Measurements from ENCODE around the gene TJAP1.

Gene TJAP1

GRCh38 chr6:43489277-43490072, 12.1 kb downstream of the TJAP1 start:
- DNase-seq: no peak
- H3K9me3 ChIP-seq (ENCODE audit: severe bottlenecking): no peaks in the 10 kb centered on the region
- no peak overlapping the region for H3K4me3 ChIP-seq (ENCODE audit: low read depth, low read length)
- H3K27ac ChIP-seq: no peak overlapping the region
- TF ChIP-seq CTCF (IDR thresholded peaks at IDR 0.05; ENCODE audit: low read depth, low read length): no peak
- H3K36me3 ChIP-seq: peaks cover 26% of the 10 kb centered on the region
- H3K27me3 ChIP-seq (ENCODE audit: insufficient read depth, low read depth, severe bottlenecking): no peaks in the 10 kb centered on the region

GRCh38 chr6:43490523-43490939, 13.2 kb downstream of the TJAP1 start:
- peaks cover 16% of the 10 kb centered on the region for H3K36me3 ChIP-seq
- TF ChIP-seq CTCF (IDR thresholded peaks at IDR 0.05; ENCODE audit: low read depth, low read length): no peak
- DNase-seq: no peak
- H3K4me3 ChIP-seq (ENCODE audit: low read depth, low read length): no peak overlapping the region
- H3K27ac ChIP-seq: no peak overlapping the region
- H3K27me3 ChIP-seq (ENCODE audit: insufficient read depth, low read depth, severe bottlenecking): no peaks in the 10 kb centered on the region
- H3K9me3 ChIP-seq (ENCODE audit: severe bottlenecking): no peaks in the 10 kb centered on the region

GRCh38 chr6:43491750-43492661, 14.6 kb downstream of the TJAP1 start:
- H3K4me3 ChIP-seq (ENCODE audit: low read depth, low read length): no peak overlapping the region
- no peak overlapping the region for H3K27ac ChIP-seq
- H3K36me3 ChIP-seq: peaks cover 11% of the 10 kb centered on the region
- no peak for TF ChIP-seq CTCF (IDR thresholded peaks at IDR 0.05; ENCODE audit: low read depth, low read length)
- DNase-seq: no peak
- H3K27me3 ChIP-seq (ENCODE audit: insufficient read depth, low read depth, severe bottlenecking): no peaks in the 10 kb centered on the region
- no peaks in the 10 kb centered on the region for H3K9me3 ChIP-seq (ENCODE audit: severe bottlenecking)

- peaks cover 13% of the 10 kb centered on the region for H3K36me3 ChIP-seq
- no peak for TF ChIP-seq CTCF (IDR thresholded peaks at IDR 0.05; ENCODE audit: low read depth, low read length)
- H3K27ac ChIP-seq: no peak overlapping the region
- no peak for DNase-seq
- no peaks in the 10 kb centered on the region for H3K9me3 ChIP-seq (ENCODE audit: severe bottlenecking)
- no peaks in the 10 kb centered on the region for H3K27me3 ChIP-seq (ENCODE audit: insufficient read depth, low read depth, severe bottlenecking)
- H3K4me3 ChIP-seq (ENCODE audit: low read depth, low read length): no peak overlapping the region
Observed at GRCh38 chr6:43492673-43493072, 15.3 kb downstream of the TJAP1 start.

- Histone ChIP-seq H3K36me3 (peaks cover 18% of the 10 kb centered on the region), H3K27ac (no peak overlapping the region), H3K9me3 (ENCODE audit: severe bottlenecking) (no peaks in the 10 kb centered on the region), H3K27me3 (ENCODE audit: insufficient read depth, low read depth, severe bottlenecking) (no peaks in the 10 kb centered on the region), H3K4me3 (ENCODE audit: low read depth, low read length) (no peak overlapping the region)
- DNase-seq: no peak
- TF ChIP-seq CTCF (IDR thresholded peaks at IDR 0.05; ENCODE audit: low read depth, low read length): no peak
Observed at GRCh38 chr6:43493230-43493629, 15.9 kb downstream of the TJAP1 start.

All from WERI-Rb-1 (cell line).